ENCODE results near the gene FTSJ1.

The FTSJ1 gene

GRCh38 chrX:48497871-48498270, 21.9 kb downstream of the FTSJ1 start:
- DNase-seq (ENCODE audit: low read depth, low spot score), result no peak
- no peak for TF ChIP-seq CTCF (IDR thresholded peaks at IDR 0.05; ENCODE audit: insufficient read depth, low read length, missing control alignments)
- ChIA-PET POLR2A (interaction anchor here (0.9 kb wide), 1 partner anchor 23 kb away, joined by 3 read pairs; no protein-coding TSS in a partner anchor), CTCF (interaction anchor here (6.7 kb wide), 1 partner anchor 414 kb away, joined by 84 read pairs; no protein-coding TSS in a partner anchor)
- H3K4me3 ChIP-seq (ENCODE audit: low read depth, low read length), result no peak overlapping the region

GRCh38 chrX:48498374-48498809, 22.4 kb downstream of the FTSJ1 start:
- CTCF ChIA-PET, result interaction anchor here (6.7 kb wide), 1 partner anchor 415 kb away, joined by 84 read pairs; no protein-coding TSS in a partner anchor
- POLR2A ChIA-PET, result interaction anchor here (0.9 kb wide), 1 partner anchor 24 kb away, joined by 3 read pairs; no protein-coding TSS in a partner anchor
- no peak for TF ChIP-seq CTCF (IDR thresholded peaks at IDR 0.05; ENCODE audit: insufficient read depth, low read length, missing control alignments)
- no peak overlapping the region for H3K4me3 ChIP-seq (ENCODE audit: low read depth, low read length)
- DNase-seq (ENCODE audit: low read depth, low spot score), result peak; percentile 12

GRCh38 chrX:48504261-48504660, 28.3 kb downstream of the FTSJ1 start:
- no peak for TF ChIP-seq CTCF (IDR thresholded peaks at IDR 0.05; ENCODE audit: insufficient read depth, low read length, missing control alignments)
- POLR2A ChIA-PET, result no interaction called here
- DNase-seq (ENCODE audit: low read depth, low spot score), result no peak

GRCh38 chrX:48505481-48505880, 29.5 kb downstream of the FTSJ1 start:
- no peak for TF ChIP-seq CTCF (IDR thresholded peaks at IDR 0.05; ENCODE audit: insufficient read depth, low read length, missing control alignments)
- POLR2A ChIA-PET, result no interaction called here
- CTCF ChIA-PET, result no interaction called here
- no peak for DNase-seq (ENCODE audit: low read depth, low spot score)
- H3K4me3 ChIP-seq (ENCODE audit: low read depth, low read length), result no peak overlapping the region

More at GRCh38 chrX:48504261-48504660, 28.3 kb downstream of the FTSJ1 start:
- H3K4me3 ChIP-seq (ENCODE audit: low read depth, low read length), result no peak overlapping the region
- CTCF ChIA-PET, result interaction anchor here (1.5 kb wide), 1 partner anchor 11 kb away, joined by 4 read pairs; no protein-coding TSS in a partner anchor

- H3K4me3 ChIP-seq (ENCODE audit: low read depth, low read length), result no peak overlapping the region
- TF ChIP-seq CTCF (IDR thresholded peaks at IDR 0.05; ENCODE audit: insufficient read depth, low read length, missing control alignments), result no peak
- ChIA-PET CTCF (no interaction called here), POLR2A (no interaction called here)
- DNase-seq (ENCODE audit: low read depth, low spot score), result no peak
Measured at GRCh38 chrX:48507246-48507645, 31.2 kb downstream of the FTSJ1 start.

- POLR2A ChIA-PET, result interaction anchor here (0.7 kb wide), 1 partner anchor 13 kb away, joined by 3 read pairs; the partner anchor contains the start of gene EBP
- no peak for DNase-seq (ENCODE audit: low read depth, low spot score)
Measured at GRCh38 chrX:48508400-48509244, 32.6 kb downstream of the FTSJ1 start, which contains the start of gene PORCN. Gene PORCN, plus strand, starts transcription at chrX:48508992. Its CDS starts 829 bp downstream, at chrX:48509821.

More at GRCh38 chrX:48508400-48509244, 32.6 kb downstream of the FTSJ1 start, which contains the start of gene PORCN:
- H3K4me3 ChIP-seq (ENCODE audit: low read depth, low read length), result peak within 1 kb of the TSS; percentile 72
- CTCF ChIA-PET, result no interaction called here
- TF ChIP-seq CTCF (IDR thresholded peaks at IDR 0.05; ENCODE audit: insufficient read depth, low read length, missing control alignments), result no peak
